VCaP (cell line): Measurements from ENCODE around the gene PHACTR2.

Experiments
- H3K27ac ChIP-seq: fragments of 450-650 bp; 2 replicates; pipeline ENCODE4 v1.5.1; 2017
- TF ChIP-seq, protein P1 (sequence below): fragments of 450-650 bp; conservative IDR thresholded peaks from 2 replicates; pipeline ENCODE4 v1.5.1; 2017; ENCODE audit warnings: mild to moderate bottlenecking, moderate library complexity

The PHACTR2 gene

DNA sequence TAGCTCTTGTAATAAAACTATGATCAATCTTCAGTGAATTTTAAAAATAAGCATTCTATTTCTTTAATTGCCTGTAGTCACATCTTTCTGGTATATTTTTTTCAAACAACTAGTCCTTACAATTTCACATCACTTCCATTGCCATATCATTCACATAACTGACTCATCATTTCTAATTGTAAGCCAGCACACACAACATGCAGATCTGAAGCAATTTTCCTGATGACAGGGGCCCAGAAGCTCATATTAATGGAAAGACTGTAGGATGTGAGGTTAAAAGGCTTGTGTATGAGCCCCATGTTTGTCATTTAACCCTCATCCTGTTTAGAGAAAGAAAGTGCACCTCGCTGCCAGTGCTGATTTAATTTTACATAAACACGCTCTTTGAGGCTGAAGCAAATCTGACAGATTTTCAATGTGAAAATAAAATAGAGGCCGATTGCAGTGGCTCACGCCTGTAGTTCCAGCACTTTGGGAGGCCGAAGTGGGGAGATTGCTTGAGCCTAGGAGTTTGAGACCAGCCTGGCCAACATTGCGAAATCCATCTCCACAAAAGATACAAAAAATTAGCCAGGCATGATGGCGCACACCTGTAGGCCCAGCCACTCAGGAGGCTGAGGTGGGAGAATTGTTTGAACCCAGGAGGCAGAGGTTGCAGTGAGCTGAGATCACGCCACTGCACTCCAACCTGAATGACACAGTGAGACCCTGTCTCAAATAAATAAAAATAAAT lies 125.2 kb downstream of the PHACTR2 start:
- TF ChIP-seq, protein P1, sequence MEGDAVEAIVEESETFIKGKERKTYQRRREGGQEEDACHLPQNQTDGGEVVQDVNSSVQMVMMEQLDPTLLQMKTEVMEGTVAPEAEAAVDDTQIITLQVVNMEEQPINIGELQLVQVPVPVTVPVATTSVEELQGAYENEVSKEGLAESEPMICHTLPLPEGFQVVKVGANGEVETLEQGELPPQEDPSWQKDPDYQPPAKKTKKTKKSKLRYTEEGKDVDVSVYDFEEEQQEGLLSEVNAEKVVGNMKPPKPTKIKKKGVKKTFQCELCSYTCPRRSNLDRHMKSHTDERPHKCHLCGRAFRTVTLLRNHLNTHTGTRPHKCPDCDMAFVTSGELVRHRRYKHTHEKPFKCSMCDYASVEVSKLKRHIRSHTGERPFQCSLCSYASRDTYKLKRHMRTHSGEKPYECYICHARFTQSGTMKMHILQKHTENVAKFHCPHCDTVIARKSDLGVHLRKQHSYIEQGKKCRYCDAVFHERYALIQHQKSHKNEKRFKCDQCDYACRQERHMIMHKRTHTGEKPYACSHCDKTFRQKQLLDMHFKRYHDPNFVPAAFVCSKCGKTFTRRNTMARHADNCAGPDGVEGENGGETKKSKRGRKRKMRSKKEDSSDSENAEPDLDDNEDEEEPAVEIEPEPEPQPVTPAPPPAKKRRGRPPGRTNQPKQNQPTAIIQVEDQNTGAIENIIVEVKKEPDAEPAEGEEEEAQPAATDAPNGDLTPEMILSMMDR, result no peak

DNA sequence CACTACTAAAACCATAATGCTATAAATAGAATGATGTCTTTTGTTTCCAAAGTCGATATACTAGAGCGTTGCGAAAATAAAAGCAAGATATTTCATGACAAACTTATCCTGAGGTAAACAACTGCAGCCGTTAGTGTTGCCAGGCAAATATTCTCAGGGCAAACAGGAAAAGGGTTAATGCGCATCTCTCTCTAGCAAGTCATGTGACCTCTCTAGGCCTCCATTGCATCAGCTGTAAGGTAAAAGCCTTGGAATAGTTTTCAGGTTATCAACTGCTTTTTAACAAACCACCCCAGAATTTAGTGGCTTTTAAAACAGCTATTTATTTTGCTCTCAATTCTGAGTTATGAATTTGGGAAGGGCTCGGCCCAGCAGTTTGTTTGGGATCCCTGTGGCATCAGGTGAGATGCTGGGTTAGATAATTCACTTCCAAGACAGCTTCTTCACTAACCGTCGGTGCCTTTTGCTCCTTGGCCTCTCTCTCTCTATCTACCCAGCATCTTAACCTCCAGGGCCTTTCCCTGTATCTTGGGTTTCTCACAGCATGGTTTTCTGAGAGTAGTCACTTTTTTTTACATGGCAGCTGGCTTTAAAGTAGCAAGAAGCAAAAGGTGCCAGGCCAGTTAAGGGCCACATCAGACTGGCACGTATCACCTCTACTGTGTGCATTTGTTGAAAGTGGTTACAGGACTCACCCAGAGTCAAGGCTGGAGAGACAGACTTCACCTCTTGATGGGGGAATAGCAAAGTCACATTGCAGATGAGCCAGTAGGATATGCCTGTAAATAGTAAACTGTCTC lies 126.2 kb downstream of the PHACTR2 start:
- TF ChIP-seq, protein P1, result no peak
- H3K27ac ChIP-seq, result no peak overlapping the region

More for the DNA sequence above, 125.2 kb downstream of the PHACTR2 start:
- no peak overlapping the region for H3K27ac ChIP-seq

DNA sequence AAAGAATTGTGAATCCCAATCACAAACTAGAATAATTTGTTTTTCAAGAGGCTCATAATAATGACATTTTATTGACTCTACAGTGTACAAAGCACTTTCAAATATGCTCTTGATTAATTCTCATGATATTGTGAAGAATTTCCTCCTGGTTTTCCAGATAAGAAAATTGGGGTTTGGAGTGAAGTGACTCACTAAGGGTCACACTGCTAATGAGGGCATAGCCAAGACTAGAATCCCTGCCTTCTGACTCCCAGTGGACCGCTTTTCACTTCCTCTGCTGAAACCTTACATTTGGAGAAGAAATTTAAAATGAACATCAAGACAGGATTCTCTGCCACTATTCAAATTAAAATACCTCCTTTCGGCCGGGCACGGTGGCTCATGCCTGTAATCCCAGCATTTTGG lies 127.1 kb downstream of the PHACTR2 start:
- TF ChIP-seq, protein P1, result no peak
- no peak overlapping the region for H3K27ac ChIP-seq

DNA sequence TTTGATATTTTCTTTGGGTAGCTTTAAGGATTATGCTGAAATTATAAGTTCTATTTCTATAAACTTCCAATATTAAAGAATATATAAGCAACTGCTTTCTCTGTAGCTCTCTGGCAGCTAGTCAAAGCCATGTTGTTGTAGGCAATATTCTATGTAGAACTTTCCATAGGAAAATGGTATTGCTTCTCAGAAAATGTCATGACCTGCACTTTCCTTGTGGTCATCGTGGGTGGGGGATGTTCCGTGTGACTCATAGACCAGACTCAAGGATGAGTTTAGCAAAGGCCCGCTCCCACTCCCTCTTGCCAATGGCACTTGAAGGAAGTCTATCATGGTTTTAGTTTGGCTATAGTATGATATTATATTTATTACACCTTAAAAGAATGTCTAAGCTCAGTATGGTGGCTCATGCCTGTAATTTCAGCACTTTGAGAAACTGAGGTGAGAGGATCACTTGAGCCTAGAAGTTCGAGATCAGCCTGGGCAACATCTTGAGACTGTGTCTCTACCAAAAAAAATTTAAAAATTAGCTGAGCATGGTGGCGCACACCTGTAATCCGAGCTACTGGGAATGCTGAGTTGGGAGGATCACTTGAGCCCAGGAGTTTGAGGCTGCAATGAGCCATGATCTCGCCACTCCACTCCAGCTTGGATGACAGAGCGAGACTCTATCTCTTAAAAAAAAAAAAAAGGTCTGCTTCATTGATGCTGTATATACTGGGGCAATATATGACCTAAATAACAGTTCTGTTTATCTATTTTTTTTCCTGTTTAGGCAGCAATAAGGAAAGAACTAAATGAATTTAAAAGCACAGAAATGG lies 128.7 kb downstream of the PHACTR2 start:
- TF ChIP-seq, protein P1, result no peak
- no peak overlapping the region for H3K27ac ChIP-seq

DNA sequence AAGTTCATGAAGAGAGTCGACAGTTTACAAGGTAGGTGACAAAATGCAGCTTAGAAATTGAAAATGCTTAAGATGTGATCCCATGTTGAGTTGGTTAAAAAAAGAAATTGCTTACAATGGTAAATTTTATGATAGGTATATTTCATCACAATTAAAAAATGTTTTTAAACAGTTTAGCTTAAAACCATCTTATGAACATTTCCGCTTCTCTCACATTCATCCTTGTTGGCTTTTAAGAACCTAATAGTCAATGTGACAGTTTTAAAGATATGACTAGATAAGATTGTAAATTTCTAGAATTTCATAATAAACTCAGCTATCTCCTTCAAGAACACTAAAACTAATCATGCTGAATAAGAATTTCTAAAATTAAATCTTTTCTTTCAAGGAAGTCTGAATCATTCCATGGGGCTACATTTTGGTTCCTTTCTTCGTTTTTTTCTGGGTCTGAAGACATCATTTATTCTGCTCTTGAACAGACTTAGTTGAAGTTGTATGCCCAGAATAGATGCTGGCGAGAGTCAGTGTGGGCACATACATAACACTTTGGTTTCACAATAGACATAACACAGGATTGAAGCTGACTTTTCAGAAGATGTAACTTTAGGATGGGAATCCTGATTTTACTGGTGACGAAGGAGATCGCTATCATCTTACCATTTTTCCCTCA lies 129.5 kb downstream of the PHACTR2 start:
- TF ChIP-seq, protein P1, result no peak
- no peak overlapping the region for H3K27ac ChIP-seq

DNA sequence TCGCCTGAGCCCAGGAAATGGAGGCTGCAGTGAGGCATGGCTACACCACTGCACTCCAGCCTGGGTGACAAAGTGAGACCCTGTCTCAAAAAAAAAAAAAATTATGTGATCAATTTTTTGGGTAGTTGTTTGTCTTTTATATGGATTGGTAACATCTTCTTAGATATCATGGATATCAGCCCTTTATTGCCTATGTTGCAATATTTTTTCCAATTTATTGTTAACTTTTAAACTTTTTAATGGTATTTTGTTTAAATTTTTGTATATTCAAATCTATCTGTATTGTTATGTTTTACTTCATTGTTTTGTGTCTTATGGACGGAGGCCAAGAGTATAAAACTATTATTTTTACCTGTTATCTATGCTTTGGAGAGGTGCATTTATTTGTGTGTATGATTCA lies 133.0 kb downstream of the PHACTR2 start:
- TF ChIP-seq, protein P1, result no peak
- no peak overlapping the region for H3K27ac ChIP-seq
